ENCODE measurements around the gene CSF1.

DNA sequence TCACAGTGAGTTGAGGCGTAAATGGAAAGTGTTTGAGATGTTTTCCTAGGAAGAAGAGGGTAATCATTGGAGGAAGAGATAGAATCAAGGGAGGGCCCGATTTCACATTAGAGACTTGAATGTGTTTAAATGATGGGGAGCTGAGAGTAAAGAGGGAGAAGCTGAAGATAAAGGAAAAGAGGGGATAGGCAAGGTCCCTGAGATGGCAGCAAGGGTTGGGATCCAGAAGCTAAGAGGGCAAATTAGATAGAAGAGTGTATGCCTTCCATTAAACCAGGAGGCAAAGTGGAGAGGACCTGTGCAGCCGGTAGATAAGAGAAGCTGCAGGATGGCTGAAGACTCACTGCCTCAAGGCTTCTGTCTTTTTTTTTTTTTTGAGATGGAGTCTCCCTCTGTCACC is 21.6 kb upstream of the CSF1 start:
- TF ChIP-seq POLR2A (IDR thresholded peaks at IDR 0.05; ENCODE audit: low read length) (no peak), GATA1 (IDR thresholded peaks at IDR 0.05; ENCODE audit: low read depth, low read length) (no peak)

Data from erythroblast (primary cell).